Activated CD4-positive, alpha-beta T cell treated with anti-CD3 and anti-CD28 coated beads for 24 hours (primary cell): ENCODE data around the gene TWIST2.

Source experiments
- DNase-seq, 2 donors: peaks; one replicate each; pipeline ENCODE4 v3.0.0-alpha.2; 2020; ENCODE audit warnings: low read depth in 2 of 2

TWIST2 gene

GRCh38 chr2:238904716-238905115 is 56.8 kb downstream of the TWIST2 start:
- no peak for DNase-seq

GRCh38 chr2:238905224-238905623 is 57.3 kb downstream of the TWIST2 start:
- no peak for DNase-seq

- DNase-seq, result no peak
Measured at GRCh38 chr2:238905644-238906043, 57.8 kb downstream of the TWIST2 start.

GRCh38 chr2:238906254-238906935 is 58.5 kb downstream of the TWIST2 start:
- no peak for DNase-seq

- DNase-seq, result no peak
Measured at GRCh38 chr2:238906936-238907716, 59.2 kb downstream of the TWIST2 start.

GRCh38 chr2:238907717-238908173 is 59.9 kb downstream of the TWIST2 start:
- no peak for DNase-seq

- DNase-seq, result no peak
Measured at GRCh38 chr2:238908960-238909951, 61.4 kb downstream of the TWIST2 start.

GRCh38 chr2:238910751-238911351 is 63.0 kb downstream of the TWIST2 start:
- DNase-seq, result no peak

GRCh38 chr2:238911376-238912227 is 63.7 kb downstream of the TWIST2 start:
- no peak for DNase-seq

- DNase-seq, result no peak
Measured at GRCh38 chr2:238912228-238912915, 64.5 kb downstream of the TWIST2 start.

- DNase-seq, result no peak
Measured at GRCh38 chr2:238912916-238913875, 65.3 kb downstream of the TWIST2 start.

GRCh38 chr2:238913931-238914647 is 66.2 kb downstream of the TWIST2 start:
- DNase-seq, result no peak

- DNase-seq, result no peak
Measured at GRCh38 chr2:238914648-238915015, 66.7 kb downstream of the TWIST2 start.

GRCh38 chr2:238915196-238915595 is 67.3 kb downstream of the TWIST2 start:
- no peak for DNase-seq

- DNase-seq, result no peak
Measured at GRCh38 chr2:238915596-238915995, 67.7 kb downstream of the TWIST2 start.

- DNase-seq, result no peak
Measured at GRCh38 chr2:238916176-238916874, 68.4 kb downstream of the TWIST2 start.

- DNase-seq, result no peak
Measured at GRCh38 chr2:238916875-238917590, 69.1 kb downstream of the TWIST2 start.
